Fibroblast of the aortic adventitia (primary cell): ENCODE measurements around the gene FBRSL1. TPM values are rescaled to one million over a fixed set of nuclear protein-coding genes. Genes with fewer than 3 reads are reported as not detected.

Experiments
- DNase-seq: peaks from one replicate; pipeline ENCODE4 v3.0.0-alpha.2; 2010; ENCODE audit warnings: low read depth
- H3K4me3 ChIP-seq: 2 replicates; pipeline ENCODE4 v1.5.1; 2011; ENCODE audit warnings: low read depth, mild to moderate bottlenecking, control low read depth, low read length, moderate library complexity
- total RNA-seq: library from RNA; depleted of rRNA; stranded (reverse); fragments of >200 nt; gene quantifications from 2 replicates; pipeline ENCODE4 v1.2.3, GENCODE V29; 2012; ENCODE audit warnings: low replicate concordance
- TF ChIP-seq, protein P1 (sequence below): IDR thresholded peaks from 2 replicates; pipeline ENCODE4 v1.5.1; 2011; ENCODE audit warnings: mild to moderate bottlenecking, low read length, control low read depth, inconsistent platforms; ENCODE audit not compliant: insufficient read depth

Gene FBRSL1
- total RNA-seq, 1 donor, result 5.2 TPM

DNA sequence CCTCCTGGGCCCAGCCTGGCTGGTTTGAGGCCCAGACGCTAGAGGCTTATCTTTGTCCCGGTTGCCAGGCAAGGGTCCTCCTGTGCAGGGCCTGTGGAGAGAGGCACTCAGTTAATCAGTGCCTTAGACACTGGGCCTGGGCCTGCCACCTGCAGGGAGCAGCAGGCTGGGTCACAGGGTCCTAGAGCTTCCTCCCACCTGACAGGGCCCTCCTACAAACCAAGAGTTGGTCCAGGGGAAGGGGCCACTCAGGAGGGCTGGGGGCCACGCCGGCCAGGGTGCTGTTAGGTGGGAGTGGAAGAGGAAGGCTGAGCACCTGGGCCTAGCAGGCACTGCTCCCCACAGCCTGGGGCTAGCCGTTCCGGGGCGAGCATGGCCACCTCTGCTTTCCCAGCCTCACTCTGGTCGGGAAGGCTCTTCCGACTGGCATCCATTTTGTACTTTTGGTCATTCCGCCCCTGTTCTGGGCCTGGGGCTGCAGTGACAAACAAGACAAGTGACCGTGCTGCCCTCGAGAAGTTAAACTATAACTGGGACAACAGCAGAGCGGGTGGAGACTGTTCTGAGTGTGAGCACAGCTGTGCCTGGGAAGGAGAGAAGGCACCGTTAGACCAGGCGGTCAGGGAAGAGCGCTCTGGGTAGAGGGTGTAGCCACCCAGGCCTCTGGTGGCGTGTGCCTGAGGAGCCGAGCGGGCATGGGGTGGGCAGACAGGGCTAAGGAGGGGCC lies 27.2 kb downstream of the FBRSL1 start:
- TF ChIP-seq, protein P1, sequence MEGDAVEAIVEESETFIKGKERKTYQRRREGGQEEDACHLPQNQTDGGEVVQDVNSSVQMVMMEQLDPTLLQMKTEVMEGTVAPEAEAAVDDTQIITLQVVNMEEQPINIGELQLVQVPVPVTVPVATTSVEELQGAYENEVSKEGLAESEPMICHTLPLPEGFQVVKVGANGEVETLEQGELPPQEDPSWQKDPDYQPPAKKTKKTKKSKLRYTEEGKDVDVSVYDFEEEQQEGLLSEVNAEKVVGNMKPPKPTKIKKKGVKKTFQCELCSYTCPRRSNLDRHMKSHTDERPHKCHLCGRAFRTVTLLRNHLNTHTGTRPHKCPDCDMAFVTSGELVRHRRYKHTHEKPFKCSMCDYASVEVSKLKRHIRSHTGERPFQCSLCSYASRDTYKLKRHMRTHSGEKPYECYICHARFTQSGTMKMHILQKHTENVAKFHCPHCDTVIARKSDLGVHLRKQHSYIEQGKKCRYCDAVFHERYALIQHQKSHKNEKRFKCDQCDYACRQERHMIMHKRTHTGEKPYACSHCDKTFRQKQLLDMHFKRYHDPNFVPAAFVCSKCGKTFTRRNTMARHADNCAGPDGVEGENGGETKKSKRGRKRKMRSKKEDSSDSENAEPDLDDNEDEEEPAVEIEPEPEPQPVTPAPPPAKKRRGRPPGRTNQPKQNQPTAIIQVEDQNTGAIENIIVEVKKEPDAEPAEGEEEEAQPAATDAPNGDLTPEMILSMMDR, result no peak
- H3K4me3 ChIP-seq, result no peak overlapping the region
- no peak for DNase-seq

DNA sequence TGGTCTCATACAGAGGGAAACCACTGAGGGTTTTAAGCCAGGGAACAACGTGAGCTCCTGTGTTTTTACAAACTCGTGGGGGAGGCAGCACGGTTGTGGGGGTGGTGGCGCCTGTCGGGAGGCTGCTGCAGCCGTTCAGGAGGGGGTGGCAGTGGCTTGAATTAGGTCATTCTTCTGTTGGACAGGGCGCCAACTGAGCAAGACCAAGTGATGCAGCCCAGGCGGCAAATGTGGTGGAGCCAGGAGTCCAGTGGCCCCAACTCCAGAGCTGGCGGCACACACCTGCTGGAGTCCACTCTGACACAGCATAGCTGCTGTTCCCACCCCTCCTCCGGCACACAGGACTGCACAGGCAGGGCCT lies 27.8 kb downstream of the FBRSL1 start:
- TF ChIP-seq, protein P1, result no peak
- H3K4me3 ChIP-seq, result no peak overlapping the region
- no peak for DNase-seq

DNA sequence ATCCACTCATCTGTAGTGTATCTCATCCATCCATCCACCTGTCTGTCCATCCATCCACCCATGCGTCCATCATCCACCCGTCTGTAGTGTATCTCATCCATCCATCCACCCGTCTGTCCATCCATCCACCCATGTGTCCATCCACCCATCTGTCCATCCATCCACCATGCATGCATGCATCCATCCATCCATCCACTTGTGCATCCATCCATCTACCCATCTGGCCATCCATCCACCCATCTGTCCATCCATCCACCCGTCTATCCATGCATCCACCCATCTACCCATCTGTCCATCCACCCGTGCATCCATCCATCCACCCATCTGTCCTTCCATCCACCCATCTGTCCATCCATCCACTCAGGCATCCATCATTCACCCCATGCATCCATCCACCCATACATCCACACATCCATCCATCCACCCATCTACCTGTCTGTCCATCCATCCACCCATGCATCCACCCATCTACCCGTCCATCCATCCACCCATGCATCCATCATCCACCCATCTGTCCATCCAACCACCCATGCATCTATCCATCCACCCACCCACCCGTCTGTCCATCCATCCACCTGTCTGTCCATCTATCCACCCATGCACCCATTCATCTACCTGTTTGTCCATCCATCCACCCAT lies 28.5 kb downstream of the FBRSL1 start:
- TF ChIP-seq, protein P1, result no peak
- no peak for DNase-seq
- H3K4me3 ChIP-seq, result no peak overlapping the region

DNA sequence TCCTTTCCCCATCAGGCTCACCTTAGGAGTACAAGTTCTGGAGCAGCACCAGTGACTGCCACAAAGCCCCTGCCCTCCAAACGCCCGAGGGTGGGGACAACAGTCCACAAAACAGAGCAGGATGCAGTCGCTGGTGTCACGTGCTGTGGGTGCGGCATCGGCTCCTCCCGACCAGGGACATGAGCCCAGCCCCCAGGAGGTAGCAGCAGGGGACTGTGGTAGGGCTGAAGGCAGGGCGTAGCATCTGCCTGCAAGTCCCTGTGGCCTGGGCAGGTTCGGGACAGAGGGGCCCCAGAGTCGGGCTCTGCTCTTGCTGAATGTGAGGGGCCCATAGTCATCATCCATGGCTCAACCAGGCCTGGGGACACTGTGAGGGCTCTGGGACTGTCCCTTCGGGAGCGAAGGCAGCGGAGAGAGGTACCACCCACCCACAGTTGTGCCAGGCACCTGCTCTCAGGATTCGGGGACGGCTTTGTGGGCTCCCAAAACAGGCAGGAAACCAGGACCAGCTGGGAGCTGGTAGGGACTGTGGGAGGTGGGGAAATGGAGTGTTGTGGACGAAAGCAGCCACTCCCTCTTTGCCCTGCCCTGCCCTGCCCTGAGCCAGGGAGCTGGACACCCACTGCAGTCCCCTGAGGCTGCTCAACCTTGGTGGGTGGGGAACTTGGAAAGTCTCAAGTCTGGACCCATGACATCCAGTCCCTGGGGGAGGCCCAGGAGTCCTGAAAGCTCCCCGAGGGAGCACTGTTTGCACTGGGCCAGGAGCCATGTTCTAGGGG lies 30.7 kb downstream of the FBRSL1 start:
- no peak for DNase-seq
- TF ChIP-seq, protein P1, result no peak
- no peak overlapping the region for H3K4me3 ChIP-seq

DNA sequence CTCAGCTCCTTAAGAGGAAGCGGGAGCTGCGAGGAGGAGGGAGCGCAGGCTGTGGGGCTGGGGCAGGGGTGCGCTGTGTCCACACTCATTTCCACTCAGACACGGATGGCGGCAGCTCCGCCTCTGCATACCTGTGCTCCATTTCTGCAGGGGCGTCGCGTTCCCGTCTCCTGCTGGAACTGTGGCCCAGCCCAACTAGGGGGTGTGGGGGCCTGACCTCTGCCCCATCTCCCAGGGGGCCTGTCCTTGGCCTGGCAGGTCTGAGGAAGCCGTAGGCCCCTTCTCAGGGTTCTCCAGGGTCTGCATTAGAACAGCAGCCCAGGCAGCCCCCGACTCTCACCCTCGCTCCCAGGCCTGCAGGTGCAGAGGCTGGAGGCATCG lies 31.2 kb downstream of the FBRSL1 start:
- DNase-seq, result no peak
- no peak overlapping the region for H3K4me3 ChIP-seq
- TF ChIP-seq, protein P1, result no peak

DNA sequence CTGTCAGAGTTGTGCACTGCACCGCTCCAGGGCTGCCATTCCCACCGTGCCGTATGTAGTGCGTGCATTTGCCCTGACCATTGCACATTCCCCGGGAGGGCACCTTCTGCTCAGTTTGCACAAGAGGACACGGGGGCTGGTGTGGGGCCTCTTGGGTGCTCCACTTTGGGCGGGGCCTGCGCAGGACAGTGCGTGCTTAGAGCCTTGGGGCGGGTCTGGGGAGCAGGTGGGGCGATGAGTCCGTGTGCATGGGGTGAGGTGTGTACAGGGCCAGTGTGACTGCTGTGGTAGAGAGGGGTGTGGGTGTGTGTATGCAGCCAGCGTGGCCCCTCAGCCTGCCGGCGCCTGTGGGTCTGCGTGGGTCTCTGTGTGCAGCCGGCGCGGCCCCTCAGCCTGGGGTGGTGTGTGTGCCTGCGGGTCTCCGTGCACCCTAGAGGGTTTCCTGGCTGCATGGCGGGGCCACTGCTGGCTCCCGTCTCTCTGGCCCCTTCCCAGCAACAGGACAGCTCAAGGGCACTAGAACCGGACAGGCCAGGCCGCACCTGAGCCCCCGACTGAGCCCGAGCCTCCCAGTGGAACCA lies 31.9 kb downstream of the FBRSL1 start:
- TF ChIP-seq, protein P1, result no peak
- no peak overlapping the region for H3K4me3 ChIP-seq
- DNase-seq, result no peak
